HAP-1 (cell line): ENCODE data around the gene UGT1A1.
"Not testable (repeated sequence)": the region's sequence is repeated elsewhere in the genome, so short reads cannot be mapped to it uniquely, and the experiment has no call there.

ENCODE experiments used
- DNase-seq, 2 experiments: peaks; one replicate each; pipeline ENCODE4 v3.0.0-alpha.2; 2016 to 2020; ENCODE audit warnings: low spot score in 2 of 2
- H3K27me3 ChIP-seq: fragments of 250-450 bp; sonication (Bioruptor Pico); 2 replicates; pipeline ENCODE4 v1.5.1; 2020; ENCODE audit warnings: low read depth, mild to moderate bottlenecking, moderate library complexity
- H3K36me3 ChIP-seq: fragments of 250-450 bp; sonication (Bioruptor Pico); replicated peaks from 2 replicates; pipeline ENCODE4 v1.5.1; 2020; ENCODE audit warnings: mild to moderate bottlenecking
- H3K4me1 ChIP-seq: fragments of 250-450 bp; sonication (Bioruptor Pico); 2 replicates; pipeline ENCODE4 v1.5.1; 2020; ENCODE audit warnings: mild to moderate bottlenecking
- H3K4me3 ChIP-seq: fragments of 250-450 bp; sonication (Bioruptor Pico); 2 replicates; pipeline ENCODE4 v1.5.1; 2020; ENCODE audit warnings: mild to moderate bottlenecking, moderate library complexity
- H3K9me3 ChIP-seq: fragments of 250-450 bp; sonication (Bioruptor Pico); 2 replicates; pipeline ENCODE4 v1.5.1; 2020; ENCODE audit warnings: mild to moderate bottlenecking, moderate library complexity
- in situ Hi-C: fragments of 300-500 bp; cut with MboI; formaldehyde crosslinking; loops from 3 replicates; pipeline ENCODE4 v1.14.3; 2020; ENCODE audit warnings: low sequenced_read_pairs, inconsistent platforms, mixed read lengths

Gene UGT1A1

DNA sequence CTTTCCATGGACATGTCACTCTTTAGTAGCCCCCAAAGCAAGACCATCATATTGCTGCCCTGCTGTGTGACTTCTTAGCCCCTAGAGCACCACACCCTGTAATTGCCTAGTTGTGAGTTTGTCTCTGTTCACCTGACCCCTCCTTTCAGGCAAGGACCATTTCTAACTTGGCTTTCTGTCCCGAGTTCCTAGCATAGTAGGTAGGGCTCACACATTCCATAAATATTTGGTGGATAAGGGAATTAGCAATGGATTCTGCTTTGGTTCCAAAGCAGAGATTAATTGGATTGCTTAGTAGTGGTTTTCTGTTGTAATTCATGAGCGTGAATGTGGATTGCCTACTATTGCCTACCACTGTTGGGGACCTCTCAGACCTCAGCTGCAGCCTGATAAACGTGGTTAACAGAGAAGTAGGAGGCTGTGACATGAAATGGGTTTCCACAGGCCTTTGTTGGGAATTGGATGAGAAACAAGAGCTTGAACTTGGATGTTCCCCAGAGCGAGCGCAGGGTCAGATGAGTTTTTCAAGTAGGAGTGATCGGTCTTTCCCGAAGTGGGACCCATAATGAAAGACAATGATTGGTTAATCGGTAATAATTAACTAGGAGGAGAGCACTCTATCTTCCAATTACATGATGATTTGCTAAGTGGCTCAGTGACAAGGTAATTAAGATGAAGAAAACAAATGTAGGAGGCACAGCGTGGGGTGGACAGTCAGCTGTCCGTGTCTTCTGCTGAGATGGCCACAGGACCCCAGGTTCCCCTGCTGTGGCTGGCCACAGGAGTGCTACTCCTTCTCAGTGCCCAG, 13.4 kb upstream of the UGT1A1 start:
- no peaks in the 10 kb centered on the region for H3K36me3 ChIP-seq
- H3K4me1 ChIP-seq: no peaks in the 10 kb centered on the region
- peaks cover 3% of the 10 kb centered on the region for H3K9me3 ChIP-seq
- no peak for DNase-seq
- no peak overlapping the region for H3K4me3 ChIP-seq
- in situ Hi-C loops: no loop called here
- no peaks in the 10 kb centered on the region for H3K27me3 ChIP-seq

DNA sequence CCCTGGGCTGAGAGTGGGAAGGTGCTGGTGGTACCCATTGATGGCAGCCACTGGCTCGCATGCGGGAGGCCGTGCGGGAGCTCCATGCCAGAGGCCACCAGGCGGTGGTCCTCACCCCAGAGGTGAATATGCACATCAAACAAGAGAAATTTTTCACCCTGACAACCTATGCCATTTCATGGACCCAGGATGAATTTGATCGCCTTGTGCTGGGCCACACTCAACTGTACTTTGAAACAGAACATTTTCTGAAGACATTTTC, 12.9 kb upstream of the UGT1A1 start:
- H3K27me3 ChIP-seq: no peaks in the 10 kb centered on the region
- DNase-seq: no peak
- H3K9me3 ChIP-seq: peaks cover 3% of the 10 kb centered on the region
- no peaks in the 10 kb centered on the region for H3K4me1 ChIP-seq
- no peak overlapping the region for H3K4me3 ChIP-seq
- no peaks in the 10 kb centered on the region for H3K36me3 ChIP-seq
- in situ Hi-C loops: no loop called here

GRCh38 chr2:233750689-233751088, 9.4 kb upstream of the UGT1A1 start:
- H3K36me3 ChIP-seq, H3K9me3 ChIP-seq: not testable (repeated sequence)

DNA sequence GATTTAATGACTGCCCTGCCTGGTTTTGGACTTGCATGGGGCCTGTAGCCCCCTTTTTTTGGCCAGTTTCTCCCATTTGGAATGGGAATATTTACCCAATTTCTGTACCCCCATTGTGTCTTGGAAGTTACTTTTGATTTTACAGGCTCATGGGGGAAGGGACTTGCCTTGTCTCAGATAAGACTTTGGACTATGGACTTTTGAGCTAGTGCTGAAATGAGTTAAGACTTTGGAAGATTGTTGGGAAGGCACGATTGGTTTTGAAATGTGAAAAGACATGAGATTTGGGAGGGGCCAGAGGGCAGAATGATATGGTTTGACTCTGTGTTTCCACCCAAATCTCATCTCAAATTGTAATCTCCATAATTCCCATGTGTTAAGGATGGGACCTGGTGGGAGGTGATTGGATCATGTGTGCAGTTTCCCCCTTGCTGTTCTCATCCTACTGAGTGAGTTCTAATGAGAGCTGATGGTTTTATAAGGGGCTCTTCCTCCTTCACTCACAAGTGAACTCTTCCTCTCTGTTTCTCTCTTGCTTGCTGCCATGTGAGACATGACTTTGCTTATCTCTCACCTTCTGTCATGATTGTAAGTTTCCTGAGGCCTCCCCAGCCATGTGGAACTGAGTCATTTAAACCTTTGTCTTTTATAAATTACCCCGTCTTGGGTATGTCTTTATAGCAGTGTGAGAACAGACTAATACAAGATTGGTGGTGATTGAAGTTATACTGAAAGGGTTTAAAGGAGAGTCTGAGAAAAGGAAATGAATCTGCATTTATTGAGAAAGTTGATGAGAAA, 8.7 kb upstream of the UGT1A1 start:
- H3K4me1 ChIP-seq, H3K9me3 ChIP-seq, H3K27me3 ChIP-seq, in situ Hi-C loops, H3K36me3 ChIP-seq, DNase-seq, H3K4me3 ChIP-seq: not testable (repeated sequence)

More at GRCh38 chr2:233750689-233751088, 9.4 kb upstream of the UGT1A1 start:
- DNase-seq, H3K27me3 ChIP-seq, H3K4me3 ChIP-seq, H3K4me1 ChIP-seq, in situ Hi-C loops: not testable (repeated sequence)

DNA sequence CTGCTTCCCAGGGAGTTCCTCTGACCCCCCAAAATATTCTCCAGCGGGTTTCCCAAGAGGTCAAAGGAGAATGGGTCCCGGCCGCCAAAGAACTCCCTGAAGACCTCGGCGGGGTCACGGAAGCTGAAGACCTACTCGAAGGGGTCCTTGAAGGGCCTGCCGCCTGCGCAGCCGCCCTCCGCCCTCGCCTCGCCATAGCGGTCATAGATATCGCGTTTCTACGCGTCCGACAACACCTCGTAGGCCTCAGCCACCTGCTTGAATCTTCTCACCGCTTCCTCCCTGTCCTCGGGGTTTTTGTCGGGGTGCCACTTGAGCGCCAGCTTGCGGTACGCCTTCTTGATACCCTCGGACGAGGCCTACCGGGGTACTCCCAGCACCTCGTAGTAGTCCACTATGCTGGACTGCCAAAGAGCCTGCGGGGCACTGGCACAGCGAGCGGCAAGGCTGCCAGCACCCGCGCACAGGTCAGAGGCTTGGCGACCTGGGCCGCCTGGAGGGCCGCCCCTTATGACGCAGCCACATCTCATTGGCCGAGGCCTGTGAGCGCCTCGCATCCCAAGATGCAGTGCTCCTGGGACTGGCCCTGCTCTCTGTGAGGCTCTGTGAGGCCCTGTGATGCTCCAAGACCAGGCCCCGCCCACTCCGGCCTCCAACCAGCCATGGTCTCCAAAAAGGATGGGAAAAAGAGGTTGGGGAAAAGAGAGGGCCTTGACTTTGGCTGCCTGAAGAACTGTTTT, 5.0 kb upstream of the UGT1A1 start:
- Histone ChIP-seq H3K36me3 (no peaks in the 10 kb centered on the region), H3K4me3 (no peak overlapping the region), H3K4me1 (peaks cover 8% of the 10 kb centered on the region), H3K27me3 (no peaks in the 10 kb centered on the region), H3K9me3 (peaks cover 3% of the 10 kb centered on the region)
- no peak for DNase-seq
- in situ Hi-C loops: no loop called here

DNA sequence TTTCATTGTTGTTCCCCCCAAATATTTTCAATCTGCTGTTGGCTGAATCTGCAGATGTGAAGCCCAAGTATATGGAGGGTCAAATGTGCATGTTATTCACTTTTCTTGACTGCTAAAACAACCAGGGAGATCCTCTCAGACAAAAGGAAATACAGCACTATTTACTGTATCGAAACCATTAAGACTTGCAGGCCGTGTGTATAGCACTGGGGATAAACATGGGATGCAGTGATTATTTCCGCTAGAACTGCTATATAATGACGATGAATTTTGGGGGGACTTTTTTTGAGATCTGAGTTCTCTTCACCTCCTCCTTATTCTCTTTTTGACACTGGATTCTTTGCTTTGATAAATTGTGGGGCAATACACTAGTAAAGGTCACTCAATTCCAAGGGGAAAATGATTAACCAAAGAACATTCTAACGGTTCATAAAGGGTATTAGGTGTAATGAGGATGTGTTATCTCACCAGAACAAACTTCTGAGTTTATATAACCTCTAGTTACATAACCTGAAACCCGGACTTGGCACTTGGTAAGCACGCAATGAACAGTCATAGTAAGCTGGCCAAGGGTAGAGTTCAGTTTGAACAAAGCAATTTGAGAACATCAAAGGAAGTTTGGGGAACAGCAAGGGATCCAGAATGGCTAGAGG, 3.5 kb upstream of the UGT1A1 start:
- no peak for DNase-seq
- in situ Hi-C loops: no loop called here

GRCh38 chr2:233758141-233758540, 1.9 kb upstream of the UGT1A1 start:
- Histone ChIP-seq H3K9me3 (no peaks in the 10 kb centered on the region), H3K27me3 (peaks cover 7% of the 10 kb centered on the region; the same call in 1 of the 2 replicates), H3K36me3 (no peaks in the 10 kb centered on the region), H3K4me1 (peaks cover under 1% of the 10 kb centered on the region; the same call in 1 of the 2 replicates), H3K4me3 (no peak overlapping the region)
- in situ Hi-C loops: no loop called here
- DNase-seq: no peak

More for the DNA sequence above, 3.5 kb upstream of the UGT1A1 start:
- Histone ChIP-seq H3K4me1 (peaks cover 8% of the 10 kb centered on the region), H3K9me3 (no peaks in the 10 kb centered on the region; the same call in 1 of the 2 replicates), H3K36me3 (no peaks in the 10 kb centered on the region), H3K27me3 (no peaks in the 10 kb centered on the region), H3K4me3 (no peak overlapping the region)

DNA sequence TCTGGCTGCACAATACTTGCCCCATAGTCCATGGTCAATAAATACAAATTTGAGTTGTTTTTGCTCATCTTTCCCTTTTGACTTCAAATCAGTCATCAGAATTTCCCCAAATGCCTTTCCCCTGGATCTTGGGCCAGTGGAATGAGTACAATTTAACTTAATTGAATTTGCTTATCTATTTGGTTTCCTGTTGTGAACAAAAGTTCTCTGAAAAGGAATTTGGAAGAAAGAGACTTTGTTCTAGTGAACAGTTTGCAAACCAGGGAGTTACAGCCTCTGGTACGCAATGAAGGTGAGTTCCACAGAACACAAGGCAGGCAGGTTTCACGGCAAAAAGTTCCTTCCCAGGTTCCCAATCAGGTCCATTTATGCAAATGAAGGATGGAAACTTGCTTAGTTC, 1.2 kb upstream of the UGT1A1 start:
- Histone ChIP-seq H3K4me3 (no peak overlapping the region), H3K4me1 (no peaks in the 10 kb centered on the region), H3K27me3 (peaks cover 11% of the 10 kb centered on the region; the same call in 1 of the 2 replicates), H3K36me3 (no peaks in the 10 kb centered on the region), H3K9me3 (no peaks in the 10 kb centered on the region)
- in situ Hi-C loops: no loop called here
- no peak for DNase-seq

- Histone ChIP-seq H3K9me3 (no peaks in the 10 kb centered on the region), H3K4me3 (no peak overlapping the region), H3K27me3 (peaks cover 12% of the 10 kb centered on the region; the same call in 1 of the 2 replicates), H3K4me1 (no peaks in the 10 kb centered on the region), H3K36me3 (no peaks in the 10 kb centered on the region)
- in situ Hi-C loops: no loop called here
- DNase-seq: no peak
Observed at GRCh38 chr2:233761040-233761769, 1.1 kb downstream of the UGT1A1 start.

- Histone ChIP-seq H3K36me3 (no peaks in the 10 kb centered on the region), H3K27me3 (peaks cover 12% of the 10 kb centered on the region; the same call in 1 of the 2 replicates), H3K4me1 (no peaks in the 10 kb centered on the region), H3K9me3 (no peaks in the 10 kb centered on the region), H3K4me3 (no peak overlapping the region)
- in situ Hi-C loops: no loop called here
- no peak for DNase-seq
Observed at GRCh38 chr2:233764264-233764663, 4.2 kb downstream of the UGT1A1 start.

DNA sequence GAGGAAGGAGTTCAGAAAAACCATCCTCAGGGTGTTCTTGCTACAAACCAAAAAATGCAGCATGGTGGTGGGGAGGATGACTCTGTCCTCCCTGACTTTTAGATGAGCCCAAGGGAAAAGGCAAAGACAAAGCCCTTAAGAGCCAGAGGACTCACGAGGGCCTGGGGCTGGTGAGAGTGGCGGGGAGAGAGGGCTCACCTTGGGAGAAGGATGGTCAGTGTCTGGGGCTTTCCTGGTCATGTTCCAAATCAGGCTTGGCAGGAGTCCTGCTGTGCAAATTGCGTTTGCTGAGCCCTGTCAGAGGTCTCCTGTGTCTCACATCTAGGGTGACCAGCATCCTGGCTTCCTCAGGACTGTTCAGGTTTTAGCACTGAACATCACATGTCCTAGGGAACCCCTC, 4.7 kb downstream of the UGT1A1 start:
- Histone ChIP-seq H3K4me3 (no peak overlapping the region), H3K27me3 (peaks cover 12% of the 10 kb centered on the region; the same call in 1 of the 2 replicates), H3K36me3 (no peaks in the 10 kb centered on the region), H3K4me1 (no peaks in the 10 kb centered on the region), H3K9me3 (no peaks in the 10 kb centered on the region)
- in situ Hi-C loops: no loop called here
- no peak for DNase-seq

DNA sequence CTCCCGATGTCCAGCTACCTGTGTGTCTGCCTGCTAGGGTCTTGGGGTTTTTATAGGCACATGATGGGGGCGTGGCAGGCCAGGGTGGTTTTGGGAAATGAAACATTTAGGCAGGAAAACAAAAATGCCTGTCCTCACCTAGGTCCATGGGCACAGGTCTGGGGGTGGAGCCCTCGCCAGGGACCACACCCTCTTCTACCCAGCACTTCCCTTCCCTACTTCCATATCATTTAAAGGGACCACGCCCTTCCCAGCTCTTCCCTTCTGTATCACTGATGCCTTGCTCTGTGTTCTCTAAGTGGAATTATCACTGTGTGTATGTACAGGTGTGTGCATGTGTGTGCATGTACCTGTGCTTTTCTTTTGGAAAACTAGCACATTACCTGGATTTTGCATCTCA, 6.3 kb downstream of the UGT1A1 start:
- H3K36me3 ChIP-seq: no peaks in the 10 kb centered on the region
- no peaks in the 10 kb centered on the region for H3K4me1 ChIP-seq
- DNase-seq: no peak
- H3K27me3 ChIP-seq: peaks cover 12% of the 10 kb centered on the region; the same call in 1 of the 2 replicates
- in situ Hi-C loops: no loop called here
- no peaks in the 10 kb centered on the region for H3K9me3 ChIP-seq
- H3K4me3 ChIP-seq: no peak overlapping the region

- H3K4me1 ChIP-seq: no peaks in the 10 kb centered on the region
- no peaks in the 10 kb centered on the region for H3K36me3 ChIP-seq
- H3K9me3 ChIP-seq: no peaks in the 10 kb centered on the region
- no peak overlapping the region for H3K4me3 ChIP-seq
- no peak for DNase-seq
- in situ Hi-C loops: no loop called here
- H3K27me3 ChIP-seq: peaks cover 6% of the 10 kb centered on the region; the same call in 1 of the 2 replicates
Observed at GRCh38 chr2:233768076-233768475, 8.0 kb downstream of the UGT1A1 start.
